ENCODE data around the gene SLC30A7.
"Not testable (repeated sequence)": the region's sequence is repeated elsewhere in the genome, so short reads cannot be mapped to it uniquely, and the experiment has no call there.

Gene SLC30A7

GRCh38 chr1:100895540-100896480 lies at the start of gene SLC30A7:
TSS of gene SLC30A7 (plus strand) at chr1:100896090. CDS start at chr1:100896263, 173 bp downstream.
- peak; percentile 44 for DNase-seq

GRCh38 chr1:100847361-100848082 lies 48.4 kb upstream of the SLC30A7 start:
- no peak for DNase-seq

- no peak for DNase-seq
These were observed 44.2 kb upstream of the SLC30A7 start for GRCh38 chr1:100851726-100852125.

- no peak for DNase-seq
These were observed 42.9 kb upstream of the SLC30A7 start for GRCh38 chr1:100852976-100853375.

- not testable (repeated sequence) for DNase-seq
These were observed 40.8 kb upstream of the SLC30A7 start for GRCh38 chr1:100855116-100855515.

- no peak for DNase-seq
These were observed 35.4 kb upstream of the SLC30A7 start for GRCh38 chr1:100860397-100860991.

- no peak for DNase-seq
These were observed 34.5 kb upstream of the SLC30A7 start for GRCh38 chr1:100861379-100861778.

- no peak for DNase-seq
These were observed 33.3 kb upstream of the SLC30A7 start for GRCh38 chr1:100862591-100862990.

- no peak for DNase-seq
These were observed 29.6 kb upstream of the SLC30A7 start for GRCh38 chr1:100866041-100866900.

- DNase-seq: no peak
These were observed 29.0 kb upstream of the SLC30A7 start for GRCh38 chr1:100866901-100867206.

- DNase-seq: no peak
These were observed 27.4 kb upstream of the SLC30A7 start for GRCh38 chr1:100868364-100868995.

- DNase-seq: no peak
These were observed 25.9 kb upstream of the SLC30A7 start for GRCh38 chr1:100869996-100870395.

GRCh38 chr1:100874433-100874832 lies 21.5 kb upstream of the SLC30A7 start:
- DNase-seq: no peak

GRCh38 chr1:100875228-100875627 lies 20.7 kb upstream of the SLC30A7 start:
- DNase-seq: no peak

GRCh38 chr1:100876291-100876690 lies 19.6 kb upstream of the SLC30A7 start:
- DNase-seq: no peak

GRCh38 chr1:100879422-100879821 lies 16.5 kb upstream of the SLC30A7 start:
- DNase-seq: no peak

GRCh38 chr1:100881687-100882086 lies 14.2 kb upstream of the SLC30A7 start:
- DNase-seq: no peak

- no peak for DNase-seq
These were observed 13.2 kb upstream of the SLC30A7 start for GRCh38 chr1:100882698-100883097.

- DNase-seq: no peak
These were observed 11.9 kb upstream of the SLC30A7 start for GRCh38 chr1:100883963-100884362.

GRCh38 chr1:100889007-100889406 lies 6.9 kb upstream of the SLC30A7 start:
- DNase-seq: not testable (repeated sequence)

- DNase-seq: not testable (repeated sequence)
These were observed 5.9 kb upstream of the SLC30A7 start for GRCh38 chr1:100889869-100890482.

GRCh38 chr1:100891380-100891779 lies 4.5 kb upstream of the SLC30A7 start:
- no peak for DNase-seq
